Measurements from ENCODE around the gene GNAS-AS1.

GRCh38 chr20:58813369-58813768 is 37.3 kb downstream of the GNAS-AS1 start:
- no peak for TF ChIP-seq CTCF (IDR thresholded peaks at IDR 0.05)
- no peak for TF ChIP-seq POLR2A (IDR thresholded peaks at IDR 0.05)

Data from esophagus squamous epithelium (tissue), 4 donors.